ENCODE results near the gene IQSEC1.
A peak's percentile ranks its signal among the peaks of the same experiment; 100 is the strongest.

The IQSEC1 gene

DNA sequence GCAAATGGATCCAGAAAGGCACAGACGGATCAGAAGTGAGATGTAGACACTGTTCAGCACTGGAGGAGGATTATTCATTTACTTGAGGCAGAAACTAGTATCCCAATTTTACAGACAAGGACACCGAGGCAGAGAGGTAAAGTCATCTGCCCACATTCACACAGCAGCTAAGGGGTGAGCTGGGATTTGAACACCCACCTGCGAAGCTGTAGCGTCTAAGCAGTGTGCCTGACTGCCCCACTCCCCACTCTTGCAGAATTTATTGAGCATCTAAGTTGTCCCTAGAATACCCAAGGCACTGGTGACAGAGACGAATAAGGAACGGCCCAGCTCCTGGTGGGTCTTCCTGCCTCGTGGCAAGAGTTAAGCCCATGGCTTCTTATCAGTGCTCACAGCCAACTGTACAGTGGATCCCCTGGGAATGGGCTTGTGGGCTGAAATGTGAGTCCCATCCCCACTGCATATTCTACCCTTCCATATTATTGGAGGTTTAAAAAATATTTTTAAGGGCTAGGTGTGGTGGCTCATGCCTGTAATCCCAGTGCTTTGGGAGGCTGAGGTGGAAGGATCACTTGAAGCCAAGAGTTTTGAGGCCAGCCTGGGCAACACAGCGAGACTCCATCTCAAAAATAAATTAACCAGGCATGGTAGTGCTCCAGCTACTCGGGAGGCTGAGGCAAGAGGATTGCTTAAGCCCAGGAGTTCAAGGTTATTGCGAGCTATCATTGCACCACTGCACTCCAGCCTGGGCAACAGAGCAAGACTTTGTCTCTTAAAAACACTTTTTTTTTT is 77.6 kb downstream of the IQSEC1 start:
- DNase-seq: no peak

DNA sequence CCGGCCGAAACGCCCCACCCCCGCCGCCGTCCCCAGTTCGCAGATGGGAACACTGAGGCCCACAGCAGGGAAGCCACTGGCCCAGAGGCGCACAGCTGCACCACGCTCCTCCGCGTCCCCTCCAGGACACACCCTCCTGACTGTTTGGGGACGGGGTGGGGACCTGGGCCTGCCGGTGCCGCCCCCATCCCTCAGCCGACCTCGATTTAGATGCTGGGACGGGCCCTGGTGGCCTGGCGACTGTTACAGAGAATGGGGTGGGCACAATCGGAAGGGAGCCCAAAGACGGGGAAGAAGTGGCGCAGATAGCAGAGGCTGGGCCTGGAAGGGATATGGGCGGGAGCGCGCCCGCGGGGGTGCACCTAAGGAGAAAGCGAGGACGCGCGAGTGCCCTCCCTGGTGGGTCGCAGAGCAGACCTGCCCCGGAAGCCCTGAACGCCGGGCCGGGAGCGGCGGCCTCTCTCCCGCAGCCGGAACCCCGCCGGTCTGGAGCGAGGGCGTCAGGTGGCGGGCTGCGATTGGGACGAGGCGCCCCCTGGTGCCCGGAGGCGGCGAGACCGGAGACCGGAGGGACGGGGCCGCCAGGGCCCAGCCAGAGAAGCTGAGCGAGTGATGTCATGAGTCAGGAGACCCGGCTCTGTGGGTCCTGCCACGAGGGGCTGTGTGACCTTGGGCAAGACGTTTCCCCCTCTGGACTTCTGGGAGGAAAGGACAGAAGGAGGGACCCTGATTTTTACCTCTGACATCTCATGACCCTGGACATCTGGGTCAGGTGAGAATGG is 78.4 kb downstream of the IQSEC1 start:
- DNase-seq: peak; percentile 86

- DNase-seq: no peak
Measured at GRCh38 chr3:12994357-12994606, 78.9 kb downstream of the IQSEC1 start.

- no peak for DNase-seq
Measured at GRCh38 chr3:12993517-12994356, 79.5 kb downstream of the IQSEC1 start.

DNA sequence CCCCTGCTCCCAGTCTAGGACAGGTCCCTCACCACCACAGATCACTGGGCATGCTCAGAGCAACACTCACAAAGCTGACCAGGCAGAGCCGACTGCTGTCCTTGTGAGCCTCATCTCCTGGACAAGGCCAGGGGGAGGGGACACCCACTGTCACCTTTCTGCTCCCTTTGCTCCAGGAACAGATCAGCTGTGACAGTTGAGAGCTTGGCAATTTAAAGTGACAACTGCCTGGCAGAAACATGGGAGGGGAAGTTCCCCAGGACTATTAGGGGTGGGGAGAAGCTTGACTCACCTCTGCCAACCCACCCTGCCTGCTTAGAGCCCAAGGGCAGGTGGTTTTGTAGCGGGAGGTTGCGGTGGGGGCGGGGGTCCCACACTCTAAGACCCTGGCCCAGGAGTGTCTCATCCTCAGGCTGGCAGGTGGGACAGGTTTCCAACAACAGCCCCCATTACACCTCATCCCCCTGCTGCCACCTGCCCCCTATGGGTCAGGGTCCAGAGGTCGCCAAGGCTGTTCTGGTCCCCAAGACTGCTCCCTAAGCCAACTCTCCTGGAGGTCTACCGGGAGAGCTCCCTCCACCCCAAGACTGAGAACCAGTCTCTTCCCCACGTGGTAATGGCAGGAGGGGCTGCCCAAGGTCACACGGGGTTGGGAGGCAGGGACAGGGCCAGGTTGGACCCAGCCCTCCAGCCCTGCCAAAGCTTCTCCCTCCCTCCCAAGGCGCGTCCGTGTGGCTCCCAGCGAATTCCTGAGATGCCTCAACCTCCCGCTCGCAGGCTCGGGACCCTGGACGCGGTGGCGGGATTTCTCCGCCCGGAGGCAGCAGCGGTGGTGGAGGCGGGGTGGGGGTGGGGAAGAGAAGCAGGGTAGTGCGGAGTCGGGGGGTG is 80.4 kb downstream of the IQSEC1 start:
- no peak for DNase-seq

GRCh38 chr3:12991861-12992281 is 81.4 kb downstream of the IQSEC1 start:
- DNase-seq: no peak

DNA sequence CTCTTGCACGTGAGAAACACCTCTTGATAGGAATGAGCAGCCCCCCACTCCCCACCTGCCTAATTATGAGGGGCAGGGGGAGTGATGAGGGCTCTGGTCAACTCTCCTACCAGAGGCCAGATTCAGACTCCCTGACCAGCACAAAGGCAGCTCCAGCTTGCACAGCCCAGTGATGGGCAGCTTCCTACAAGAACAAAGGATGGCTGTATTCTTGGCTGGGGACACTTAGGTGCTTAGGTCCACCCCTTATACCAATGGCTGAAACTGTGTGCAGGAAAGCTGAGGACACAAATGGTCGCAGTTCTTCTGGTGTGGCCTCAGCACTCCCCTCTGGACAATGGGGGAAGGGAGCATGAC is 81.8 kb downstream of the IQSEC1 start:
- no peak for DNase-seq

- DNase-seq: no peak
Measured at GRCh38 chr3:12990781-12991480, 82.3 kb downstream of the IQSEC1 start.

DNA sequence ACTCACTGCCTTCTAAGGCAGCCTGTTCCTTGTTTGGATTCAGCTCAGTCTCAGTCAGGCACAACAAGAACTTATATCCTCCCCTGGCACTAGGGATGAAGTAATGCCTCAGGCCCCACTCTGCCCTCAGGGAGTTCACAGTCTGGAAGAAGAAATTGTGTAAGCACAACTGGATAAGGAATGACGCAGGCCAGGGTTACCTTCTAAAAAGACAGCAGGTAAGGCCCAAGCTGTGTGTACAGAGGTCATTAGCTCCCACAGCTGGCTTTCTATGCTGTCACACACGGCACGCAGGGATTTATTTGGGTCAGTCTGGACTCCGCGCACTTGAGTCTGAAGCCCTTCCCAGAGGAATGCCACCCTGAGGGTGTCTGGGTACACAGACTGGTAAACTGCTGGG is 82.9 kb downstream of the IQSEC1 start:
- no peak for DNase-seq

GRCh38 chr3:12988728-12989454 is 84.3 kb downstream of the IQSEC1 start:
- no peak for DNase-seq

GRCh38 chr3:12987602-12988001 is 85.6 kb downstream of the IQSEC1 start:
- DNase-seq: no peak

DNA sequence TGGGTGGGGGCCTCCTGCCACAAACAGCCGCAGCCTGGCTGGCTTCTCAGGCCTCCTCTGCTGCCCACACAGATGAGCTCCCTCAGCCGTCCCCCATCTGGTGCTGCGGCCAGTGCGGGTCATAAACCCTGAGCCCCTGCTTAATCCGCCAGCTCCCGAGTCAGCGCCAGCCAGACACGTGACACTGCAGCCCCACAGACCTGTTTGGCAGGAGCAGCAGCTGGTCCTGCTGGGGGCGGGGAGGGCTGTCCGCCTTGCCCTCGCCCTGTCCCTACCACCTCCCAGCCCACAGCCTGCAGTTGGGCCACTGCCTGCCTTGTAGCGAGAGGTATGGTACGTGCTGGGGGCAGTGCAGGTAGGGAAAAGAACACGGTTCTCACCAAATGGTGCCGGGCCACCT is 86.2 kb downstream of the IQSEC1 start:
- no peak for DNase-seq

GRCh38 chr3:12986521-12986920 is 86.7 kb downstream of the IQSEC1 start:
- no peak for DNase-seq

- DNase-seq: no peak
Measured at GRCh38 chr3:12986031-12986430, 87.2 kb downstream of the IQSEC1 start.

DNA sequence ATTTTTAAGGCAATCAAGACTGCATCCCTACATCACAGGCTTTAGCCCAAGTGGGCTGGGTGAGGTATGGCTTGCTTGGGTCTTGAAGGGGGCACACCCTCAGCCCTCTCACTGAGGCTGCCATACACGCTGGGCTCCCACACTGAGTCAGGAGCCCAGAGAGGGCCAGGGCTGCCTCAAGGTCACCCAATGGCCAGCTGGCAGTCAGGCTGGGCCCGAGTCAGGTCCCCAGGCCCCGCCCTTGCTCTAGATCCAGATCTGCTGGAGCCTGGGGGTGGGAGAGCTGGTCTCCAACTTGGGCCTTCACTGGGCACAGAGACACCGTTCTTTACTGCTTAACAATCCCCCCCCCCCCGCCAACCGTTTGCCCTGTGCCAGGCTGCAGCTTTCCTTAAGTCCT is 88.1 kb downstream of the IQSEC1 start:
- DNase-seq: no peak

DNA sequence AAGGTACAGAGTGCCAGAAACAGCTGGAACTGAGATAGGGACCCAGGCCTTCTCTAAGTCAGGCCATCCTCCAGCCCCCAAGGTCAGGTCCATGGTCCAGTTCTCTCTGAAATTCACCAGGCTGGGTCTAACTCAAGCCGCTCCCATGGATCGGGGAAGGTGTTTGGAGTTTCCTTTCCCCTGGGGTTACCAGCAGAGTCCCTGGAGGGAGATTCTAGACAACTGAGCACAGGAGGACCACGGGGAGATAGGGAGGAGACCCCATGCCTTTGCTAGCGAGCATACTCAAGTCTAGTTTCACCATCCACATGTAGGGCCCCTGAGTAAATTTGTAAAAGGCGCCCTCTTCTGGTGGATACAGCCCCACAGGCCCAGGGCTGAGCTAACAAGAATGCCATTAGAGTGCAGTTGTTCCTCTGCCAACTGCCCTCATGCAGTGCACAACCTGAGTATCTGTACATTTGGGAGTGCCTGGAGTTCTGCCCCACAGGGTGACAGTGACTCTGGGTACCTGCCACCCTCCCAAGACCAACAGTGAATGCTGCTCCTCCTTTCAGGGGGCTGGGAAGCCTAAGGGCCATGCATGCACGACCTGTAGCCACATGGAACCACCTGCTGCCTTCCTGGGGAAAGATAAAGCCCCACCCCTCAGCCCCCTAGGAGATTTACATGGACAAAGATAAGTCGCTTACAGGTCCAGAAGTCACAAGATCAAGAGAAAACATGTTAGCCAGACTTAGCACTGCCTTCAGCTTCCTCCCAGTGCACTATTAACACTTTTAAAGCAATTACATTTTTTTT is 89.0 kb downstream of the IQSEC1 start:
- DNase-seq: peak; percentile 72

DNA sequence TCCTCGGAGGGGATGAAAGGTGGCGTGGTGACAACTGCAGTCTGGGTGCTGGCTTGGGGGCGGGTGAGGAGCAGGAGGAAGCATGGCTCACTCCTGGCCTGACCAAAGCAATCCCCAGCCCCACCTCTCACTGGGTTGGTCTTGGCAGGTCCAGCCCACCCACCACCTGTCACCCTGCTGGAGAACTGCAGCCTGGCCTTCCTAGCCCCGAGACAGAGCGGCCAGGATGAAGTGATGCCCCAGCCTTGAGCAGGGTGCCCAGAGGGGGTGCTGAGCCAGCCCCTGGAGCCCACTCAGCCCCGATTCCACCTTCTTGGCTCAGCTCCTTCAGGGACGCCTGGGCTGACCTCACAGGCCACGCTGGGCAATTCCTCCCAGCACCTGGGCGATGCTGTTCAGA is 89.9 kb downstream of the IQSEC1 start:
- no peak for DNase-seq

DNA sequence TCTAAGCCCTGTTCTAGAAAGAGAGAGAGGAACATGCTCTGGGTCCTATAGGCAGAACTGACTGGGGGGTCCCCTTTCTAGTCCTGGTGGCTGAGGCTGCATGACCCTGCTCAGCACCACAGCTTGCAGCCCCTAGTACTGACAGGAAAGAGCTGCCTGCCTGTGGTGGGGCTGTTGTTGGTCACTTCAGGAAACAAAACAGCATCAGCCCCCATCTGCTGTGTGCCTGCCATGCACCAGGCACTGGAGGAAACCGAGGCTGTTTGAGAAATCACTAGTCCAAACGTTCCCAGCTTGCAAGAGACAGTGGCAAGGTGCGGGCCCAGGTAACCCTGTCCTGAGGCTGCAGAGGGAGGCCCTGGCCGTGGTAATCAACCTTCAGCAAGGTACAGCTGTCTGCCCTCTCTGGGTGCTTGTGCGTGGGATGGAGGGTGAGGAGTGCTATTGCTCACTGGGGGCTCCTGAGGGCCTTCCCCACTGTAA is 90.6 kb downstream of the IQSEC1 start:
- DNase-seq: no peak

DNA sequence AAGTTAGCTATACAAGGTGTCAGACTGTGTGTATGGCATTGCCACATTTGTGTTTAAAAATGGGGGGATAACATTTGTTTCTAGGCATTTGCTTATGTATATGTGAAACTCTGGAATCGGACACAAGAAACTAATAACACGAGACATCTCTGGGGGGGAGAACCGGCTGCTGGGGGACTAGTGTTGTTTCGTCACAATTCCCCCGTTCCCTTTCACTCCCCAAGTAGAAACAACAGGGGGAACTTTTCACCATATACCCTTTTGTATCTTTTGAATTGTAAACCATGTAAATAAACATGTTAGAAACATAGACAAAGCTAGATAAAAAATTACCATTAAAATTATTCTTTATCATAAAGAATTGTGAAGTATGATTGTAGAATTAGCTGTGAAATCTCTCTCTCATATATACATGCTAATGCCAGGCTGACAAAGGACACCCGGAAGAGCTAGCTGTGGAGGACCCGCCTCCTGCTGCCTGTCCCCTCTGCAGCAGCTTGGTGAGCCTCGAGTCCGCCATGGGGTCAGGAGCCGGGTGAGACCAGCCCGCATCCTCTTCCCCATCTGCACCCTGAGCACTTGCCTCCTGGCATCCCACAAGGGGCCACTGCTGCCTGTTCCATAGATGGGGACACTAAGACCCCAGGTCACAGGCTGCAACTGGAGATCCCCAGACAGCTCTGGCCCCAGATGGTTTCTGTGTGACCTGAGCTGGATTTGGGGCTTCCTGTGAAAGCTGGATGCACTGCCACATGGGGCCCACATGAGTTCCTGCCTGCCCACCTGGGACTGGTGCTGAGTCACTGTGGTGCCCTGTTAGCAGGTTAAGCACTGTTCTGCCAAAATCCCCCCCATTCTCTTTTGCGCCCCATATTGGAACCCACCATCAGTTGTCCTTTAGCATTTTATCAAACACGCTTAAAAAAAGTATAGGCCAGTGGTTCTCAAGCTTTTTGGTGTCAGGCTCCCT is 91.6 kb downstream of the IQSEC1 start:
- DNase-seq: no peak

Data from CD4-positive, alpha-beta T cell treated with Interleukin-17A for 1 hour (primary cell).